ENCODE data around the gene ZIK1.

Gene ZIK1

GRCh38 chr19:57572415-57572947 is 11.5 kb upstream of the ZIK1 start:
- Histone ChIP-seq H3K9me3 (ENCODE audit: insufficient read depth, low read length) (peaks cover 90% of the 10 kb centered on the region), H3K4me1 (ENCODE audit: low read length) (no peaks in the 10 kb centered on the region), H3K36me3 (replicated peaks; ENCODE audit: low read depth, low read length) (peaks cover 76% of the 10 kb centered on the region), H3K27me3 (ENCODE audit: low read depth, low read length) (no peaks in the 10 kb centered on the region), H3K4me2 (ENCODE audit: low read length) (no peak overlapping the region), H3K4me3 (ENCODE audit: low read length) (no peak overlapping the region), H2AFZ (ENCODE audit: low read depth, low read length) (no peak overlapping the region), H3K27ac (ENCODE audit: low read length) (no peak overlapping the region), H3K9ac (ENCODE audit: low read length) (no peak overlapping the region), H4K20me1 (ENCODE audit: insufficient read depth, low read length) (no peaks in the 10 kb centered on the region), H3K79me2 (ENCODE audit: low read length) (peaks cover 9% of the 10 kb centered on the region)
- no peak for TF ChIP-seq EZH2phosphoT487 (IDR thresholded peaks at IDR 0.05; ENCODE audit: low read depth)
- TF ChIP-seq, protein P1, sequence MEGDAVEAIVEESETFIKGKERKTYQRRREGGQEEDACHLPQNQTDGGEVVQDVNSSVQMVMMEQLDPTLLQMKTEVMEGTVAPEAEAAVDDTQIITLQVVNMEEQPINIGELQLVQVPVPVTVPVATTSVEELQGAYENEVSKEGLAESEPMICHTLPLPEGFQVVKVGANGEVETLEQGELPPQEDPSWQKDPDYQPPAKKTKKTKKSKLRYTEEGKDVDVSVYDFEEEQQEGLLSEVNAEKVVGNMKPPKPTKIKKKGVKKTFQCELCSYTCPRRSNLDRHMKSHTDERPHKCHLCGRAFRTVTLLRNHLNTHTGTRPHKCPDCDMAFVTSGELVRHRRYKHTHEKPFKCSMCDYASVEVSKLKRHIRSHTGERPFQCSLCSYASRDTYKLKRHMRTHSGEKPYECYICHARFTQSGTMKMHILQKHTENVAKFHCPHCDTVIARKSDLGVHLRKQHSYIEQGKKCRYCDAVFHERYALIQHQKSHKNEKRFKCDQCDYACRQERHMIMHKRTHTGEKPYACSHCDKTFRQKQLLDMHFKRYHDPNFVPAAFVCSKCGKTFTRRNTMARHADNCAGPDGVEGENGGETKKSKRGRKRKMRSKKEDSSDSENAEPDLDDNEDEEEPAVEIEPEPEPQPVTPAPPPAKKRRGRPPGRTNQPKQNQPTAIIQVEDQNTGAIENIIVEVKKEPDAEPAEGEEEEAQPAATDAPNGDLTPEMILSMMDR (IDR thresholded peaks at IDR 0.05; ENCODE audit: low read depth, low read length) = no peak

GRCh38 chr19:57576661-57577060 is 7.3 kb upstream of the ZIK1 start:
- Histone ChIP-seq H3K9ac (ENCODE audit: low read length) (no peak overlapping the region), H3K4me2 (ENCODE audit: low read length) (no peak overlapping the region), H3K27me3 (ENCODE audit: low read depth, low read length) (no peaks in the 10 kb centered on the region), H3K4me1 (ENCODE audit: low read length) (peaks cover 9% of the 10 kb centered on the region), H3K36me3 (replicated peaks; ENCODE audit: low read depth, low read length) (peaks cover 68% of the 10 kb centered on the region), H4K20me1 (ENCODE audit: insufficient read depth, low read length) (no peaks in the 10 kb centered on the region), H3K9me3 (ENCODE audit: insufficient read depth, low read length) (peaks cover 70% of the 10 kb centered on the region), H3K4me3 (ENCODE audit: low read length) (no peak overlapping the region), H2AFZ (ENCODE audit: low read depth, low read length) (no peak overlapping the region), H3K79me2 (ENCODE audit: low read length) (peaks cover 21% of the 10 kb centered on the region), H3K27ac (ENCODE audit: low read length) (no peak overlapping the region)
- TF ChIP-seq EZH2phosphoT487 (IDR thresholded peaks at IDR 0.05; ENCODE audit: low read depth) = no peak
- TF ChIP-seq, protein P1 (IDR thresholded peaks at IDR 0.05; ENCODE audit: low read depth, low read length) = no peak

DNA sequence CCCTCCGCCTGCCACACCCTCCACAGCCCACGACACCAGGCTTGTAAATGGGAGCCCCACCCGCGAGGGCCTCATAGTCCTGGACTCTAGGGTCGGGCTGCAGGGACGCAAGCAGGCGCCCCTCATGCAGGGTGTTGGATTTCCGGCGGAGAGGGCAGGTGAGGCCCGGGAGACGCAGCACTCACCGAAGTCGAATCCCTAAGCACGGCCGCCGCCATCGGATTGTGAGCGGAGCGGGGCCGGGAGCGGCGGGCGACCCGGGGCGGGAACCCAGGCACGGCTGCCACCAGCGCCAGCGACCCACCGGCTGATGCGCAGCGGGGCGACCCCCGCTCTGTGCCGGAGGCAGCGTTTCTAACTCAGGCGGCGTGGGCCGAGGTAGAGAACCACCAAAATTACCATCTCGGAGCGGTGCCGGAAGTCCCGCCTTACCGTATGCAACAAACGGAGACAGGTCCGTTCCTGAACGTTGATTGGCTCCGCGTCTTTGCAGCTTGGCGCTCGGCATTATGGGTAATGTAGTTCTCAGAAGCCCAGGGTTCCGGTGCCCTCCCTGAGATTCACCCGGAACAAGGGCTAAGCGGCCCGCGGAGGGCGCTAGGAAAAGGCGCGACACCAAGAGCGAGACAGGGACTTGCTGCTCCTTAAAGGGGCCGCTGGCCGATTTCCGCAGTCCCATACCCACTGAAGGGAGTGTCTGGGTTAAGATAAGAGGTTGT is 5.3 kb upstream of the ZIK1 start, which contains the start of gene ZNF416:
Gene ZNF416, minus strand, starts transcription at position 425 of the 719 bp plus-strand sequence. Its CDS starts 207 bp downstream, at position 218.
- peak within 1 kb of the TSS; percentile 78 for H3K4me3 ChIP-seq (ENCODE audit: low read length)
- peak within 1 kb of the TSS; percentile 6; the same call in 1 of the 2 replicates for H3K27ac ChIP-seq (ENCODE audit: low read length)
- no peaks in the 10 kb centered on the region for H3K27me3 ChIP-seq (ENCODE audit: low read depth, low read length)
- peaks cover 50% of the 10 kb centered on the region; the same call in 1 of the 2 replicates for H3K9me3 ChIP-seq (ENCODE audit: insufficient read depth, low read length)
- H3K79me2 ChIP-seq (ENCODE audit: low read length) = peaks cover 21% of the 10 kb centered on the region
- peaks cover 49% of the 10 kb centered on the region for H3K36me3 ChIP-seq (replicated peaks; ENCODE audit: low read depth, low read length)
- peaks cover 9% of the 10 kb centered on the region for H3K4me1 ChIP-seq (ENCODE audit: low read length)
- TF ChIP-seq EZH2phosphoT487 (IDR thresholded peaks at IDR 0.05; ENCODE audit: low read depth) = no peak
- TF ChIP-seq, protein P1 (IDR thresholded peaks at IDR 0.05; ENCODE audit: low read depth, low read length) = peak; percentile 33; the same call in 1 of the 2 replicates
- H3K4me2 ChIP-seq (ENCODE audit: low read length) = peak within 1 kb of the TSS; percentile 66
- peak within 1 kb of the TSS; percentile 72 for H2AFZ ChIP-seq (ENCODE audit: low read depth, low read length)
- peak within 1 kb of the TSS; percentile 71 for H3K9ac ChIP-seq (ENCODE audit: low read length)
- H4K20me1 ChIP-seq (ENCODE audit: insufficient read depth, low read length) = no peaks in the 10 kb centered on the region

GRCh38 chr19:57583104-57583520 is 833 bp upstream of the ZIK1 start:
- no peaks in the 10 kb centered on the region for H3K27me3 ChIP-seq (ENCODE audit: low read depth, low read length)

More at GRCh38 chr19:57583104-57583520, 833 bp upstream of the ZIK1 start:
- Histone ChIP-seq H3K4me3 (ENCODE audit: low read length) (no peak overlapping the region), H3K36me3 (replicated peaks; ENCODE audit: low read depth, low read length) (peaks cover 5% of the 10 kb centered on the region), H4K20me1 (ENCODE audit: insufficient read depth, low read length) (no peaks in the 10 kb centered on the region), H3K4me2 (ENCODE audit: low read length) (no peak overlapping the region), H2AFZ (ENCODE audit: low read depth, low read length) (no peak overlapping the region), H3K27ac (ENCODE audit: low read length) (no peak overlapping the region), H3K9ac (ENCODE audit: low read length) (no peak overlapping the region), H3K9me3 (ENCODE audit: insufficient read depth, low read length) (peaks cover 10% of the 10 kb centered on the region; the same call in 1 of the 2 replicates), H3K4me1 (ENCODE audit: low read length) (peaks cover 3% of the 10 kb centered on the region; the same call in 1 of the 2 replicates), H3K79me2 (ENCODE audit: low read length) (peaks cover 5% of the 10 kb centered on the region)
- TF ChIP-seq, protein P1 (IDR thresholded peaks at IDR 0.05; ENCODE audit: low read depth, low read length) = no peak
- no peak for TF ChIP-seq EZH2phosphoT487 (IDR thresholded peaks at IDR 0.05; ENCODE audit: low read depth)

Measured in OCI-LY3 (cell line).